GM23338 (cell line): Measurements from ENCODE around the gene LNP1. TPM values are rescaled to one million over a fixed set of nuclear protein-coding genes. Genes with fewer than 3 reads are reported as not detected.

ENCODE experiments used
- ATAC-seq: fragments of 200-7000 bp; cut with Tn5 transposase; 3 replicates; pipeline ENCODE4 v1.9.1; 2020
- DNase-seq: peaks from one replicate; pipeline ENCODE4 v3.0.0-alpha.2; 2015; ENCODE audit warnings: low spot score
- H2AFZ ChIP-seq: fragments of 200-600 bp; sonication (generic); 2 replicates; pipeline ENCODE4 v1.8.0; 2016; ENCODE audit warnings: antibody characterized with exemption, mild to moderate bottlenecking, moderate library complexity
- H3F3A ChIP-seq: fragments of 200-600 bp; sonication (generic); replicated peaks from 2 replicates; pipeline ENCODE4 v1.8.0; 2017; ENCODE audit warnings: antibody characterized with exemption, mixed run types, low read depth
- H3K27ac ChIP-seq: fragments of 200-600 bp; sonication (generic); 2 replicates; pipeline ENCODE4 v1.6.1; 2016; ENCODE audit warnings: low read depth
- H3K27me3 ChIP-seq: fragments of 200-600 bp; sonication (generic); 2 replicates; pipeline ENCODE4 v1.8.0; 2016; ENCODE audit warnings: mild to moderate bottlenecking, mixed run types, moderate library complexity; ENCODE audit not compliant: insufficient read depth
- H3K36me3 ChIP-seq: fragments of 200-600 bp; sonication (generic); 2 replicates; pipeline ENCODE4 v1.8.0; 2016; ENCODE audit warnings: mild to moderate bottlenecking; ENCODE audit not compliant: insufficient read depth
- H3K4me1 ChIP-seq: fragments of 200-600 bp; sonication (generic); 2 replicates; pipeline ENCODE4 v1.8.0; 2016; ENCODE audit warnings: mild to moderate bottlenecking, moderate library complexity; ENCODE audit not compliant: insufficient read depth
- H3K4me2 ChIP-seq: fragments of 200-600 bp; sonication (generic); 2 replicates; pipeline ENCODE4 v1.7.1; 2017; ENCODE audit warnings: mixed run types
- H3K4me3 ChIP-seq: fragments of 200-600 bp; sonication (generic); 2 replicates; pipeline ENCODE4 v1.6.1; 2016; ENCODE audit warnings: mixed run types
- H3K79me2 ChIP-seq: fragments of 200-600 bp; sonication (generic); replicated peaks from 2 replicates; pipeline ENCODE4 v1.8.0; 2017; ENCODE audit warnings: mild to moderate bottlenecking; ENCODE audit not compliant: insufficient read depth
- H3K9me2 ChIP-seq: fragments of 200-600 bp; sonication (generic); 2 replicates; pipeline ENCODE4 v1.8.0; 2017; ENCODE audit not compliant: insufficient read depth
- H4K20me1 ChIP-seq: fragments of 200-600 bp; sonication (generic); replicated peaks from 2 replicates; pipeline ENCODE4 v1.8.0; 2017; ENCODE audit warnings: mild to moderate bottlenecking; ENCODE audit not compliant: insufficient read depth
- H3K27ac Mint-ChIP-seq: 2 replicates; pipeline ENCODE4 v1.8.0; 2020; ENCODE audit warnings: inconsistent platforms, mild to moderate bottlenecking, moderate library complexity, mixed read lengths
- H3K27me3 Mint-ChIP-seq: 3 replicates; pipeline ENCODE4 v1.8.0; 2022; ENCODE audit warnings: low read depth, mild to moderate bottlenecking, moderate library complexity, mixed read lengths, inconsistent platforms; ENCODE audit not compliant: insufficient read depth, poor library complexity
- H3K36me3 Mint-ChIP-seq: 3 replicates; pipeline ENCODE4 v1.8.0; 2021; ENCODE audit warnings: low read depth, mild to moderate bottlenecking, inconsistent platforms, moderate library complexity, mixed read lengths
- H3K4me1 Mint-ChIP-seq: 3 replicates; pipeline ENCODE4 v1.8.0; 2020; ENCODE audit warnings: mild to moderate bottlenecking, inconsistent platforms, mixed read lengths
- H3K4me3 Mint-ChIP-seq: 3 replicates; pipeline ENCODE4 v1.8.0; 2021; ENCODE audit warnings: moderate library complexity, mild to moderate bottlenecking, inconsistent platforms, mixed read lengths
- H3K9me3 Mint-ChIP-seq: 3 replicates; pipeline ENCODE4 v1.8.0; 2020; ENCODE audit warnings: moderate library complexity, mild to moderate bottlenecking, inconsistent platforms, mixed read lengths
- EZH2 ChIP-seq: fragments of 200-600 bp; sonication (generic); IDR thresholded peaks from one replicate; pipeline ENCODE4 v1.8.0; 2017; ENCODE audit warnings: antibody characterized with exemption, mild to moderate bottlenecking, low read depth; ENCODE audit not compliant: unreplicated experiment
- EZH2phosphoT487 ChIP-seq: fragments of 200-600 bp; sonication (generic); IDR thresholded peaks from one replicate; pipeline ENCODE4 v1.8.1; 2018; ENCODE audit warnings: antibody characterized with exemption; ENCODE audit not compliant: unreplicated experiment
- JUNB ChIP-seq: IDR thresholded peaks from one replicate; pipeline ENCODE4 v1.6.1; 2016; ENCODE audit warnings: antibody characterized with exemption; ENCODE audit not compliant: unreplicated experiment
- NANOG ChIP-seq: IDR thresholded peaks from 2 replicates; pipeline ENCODE4 v1.6.1; 2016; ENCODE audit warnings: antibody characterized with exemption, borderline replicate concordance
- POLR2AphosphoS5 ChIP-seq: IDR thresholded peaks from 2 replicates; pipeline ENCODE4 v1.6.1; 2016; ENCODE audit warnings: antibody characterized with exemption, low read depth
- STAT1 ChIP-seq: IDR thresholded peaks from one replicate; pipeline ENCODE4 v1.6.1; 2016; ENCODE audit warnings: antibody characterized with exemption; ENCODE audit not compliant: unreplicated experiment
- ZNF114 ChIP-seq: fragments of 250-450 bp; sonication (Bioruptor Pico); IDR thresholded peaks from 2 replicates; pipeline ENCODE4 v1.5.0; 2020; ENCODE audit warnings: mild to moderate bottlenecking, moderate library complexity
- ZNF331 ChIP-seq: fragments of 250-450 bp; sonication (Bioruptor Pico); IDR thresholded peaks from 2 replicates; pipeline ENCODE4 v1.5.0; 2020; ENCODE audit warnings: low read depth, mild to moderate bottlenecking, moderate library complexity
- polyA plus RNA-seq: library from polyadenylated mRNA; unstranded; fragments of >200 nt; fragmentation: Nextera tagmentation; extraction: Ambion mirVana; gene quantifications from 2 replicates; pipeline ENCODE4 v1.2.1, GENCODE V29; 2016
- total RNA-seq: library from RNA; depleted of rRNA; stranded (reverse); fragments of >200 nt; shearing (Covaris generic); gene quantifications from 2 replicates; pipeline ENCODE4 v1.2.3, GENCODE V29; 2014
- TF ChIP-seq, protein P1 (sequence below): IDR thresholded peaks from 2 replicates; pipeline ENCODE4 v1.6.1; 2016; ENCODE audit warnings: antibody characterized with exemption
- TF ChIP-seq, protein P2 (sequence below): IDR thresholded peaks from one replicate; pipeline ENCODE4 v1.6.1; 2018; ENCODE audit warnings: antibody characterized with exemption; ENCODE audit not compliant: unreplicated experiment
- TF ChIP-seq, protein P3 (sequence below), 2 experiments: fragments of 200-600 bp in 1 of 2; sonication (generic) in 1 of 2; conservative IDR thresholded peaks; 2 replicates each; pipeline versions ENCODE4 v1.5.1 to v1.6.1; 2016 to 2017; ENCODE audit warnings: antibody characterized with exemption in 2 of 2, low read depth in 2 of 2, mild to moderate bottlenecking in 2 of 2, moderate library complexity in 1 of 2
- TF ChIP-seq, protein P4 (sequence below): fragments of 250-450 bp; sonication (Bioruptor Pico); IDR thresholded peaks from 2 replicates; pipeline ENCODE4 v1.5.0; 2020; ENCODE audit warnings: mild to moderate bottlenecking, moderate library complexity

Gene LNP1
- total and polyA plus RNA-seq, 2 experiments from 2014 or later, result 4.7 to 6.7 TPM

DNA sequence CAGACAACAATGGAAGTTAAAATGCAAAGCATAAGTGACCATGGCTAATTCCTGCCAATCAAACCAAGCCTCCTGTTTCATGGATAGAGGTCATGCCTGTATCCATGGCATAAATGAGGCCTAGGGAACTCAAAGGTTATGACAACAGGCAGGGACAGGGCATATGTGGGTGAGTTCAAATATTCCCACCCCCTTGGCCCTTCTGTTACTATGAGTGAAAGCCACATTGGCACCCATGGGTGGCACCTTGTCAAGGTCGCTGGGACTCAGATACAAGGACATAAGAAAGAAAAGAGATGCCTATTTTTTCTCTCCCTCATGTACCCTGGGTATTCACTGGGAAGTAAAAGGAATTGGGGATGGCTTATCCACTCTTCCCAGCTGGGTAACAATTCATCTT lies 65.8 kb downstream of the LNP1 start (continued):
- TF ChIP-seq, protein P1, sequence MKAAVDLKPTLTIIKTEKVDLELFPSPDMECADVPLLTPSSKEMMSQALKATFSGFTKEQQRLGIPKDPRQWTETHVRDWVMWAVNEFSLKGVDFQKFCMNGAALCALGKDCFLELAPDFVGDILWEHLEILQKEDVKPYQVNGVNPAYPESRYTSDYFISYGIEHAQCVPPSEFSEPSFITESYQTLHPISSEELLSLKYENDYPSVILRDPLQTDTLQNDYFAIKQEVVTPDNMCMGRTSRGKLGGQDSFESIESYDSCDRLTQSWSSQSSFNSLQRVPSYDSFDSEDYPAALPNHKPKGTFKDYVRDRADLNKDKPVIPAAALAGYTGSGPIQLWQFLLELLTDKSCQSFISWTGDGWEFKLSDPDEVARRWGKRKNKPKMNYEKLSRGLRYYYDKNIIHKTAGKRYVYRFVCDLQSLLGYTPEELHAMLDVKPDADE, result no peak
- TF ChIP-seq, protein P2, sequence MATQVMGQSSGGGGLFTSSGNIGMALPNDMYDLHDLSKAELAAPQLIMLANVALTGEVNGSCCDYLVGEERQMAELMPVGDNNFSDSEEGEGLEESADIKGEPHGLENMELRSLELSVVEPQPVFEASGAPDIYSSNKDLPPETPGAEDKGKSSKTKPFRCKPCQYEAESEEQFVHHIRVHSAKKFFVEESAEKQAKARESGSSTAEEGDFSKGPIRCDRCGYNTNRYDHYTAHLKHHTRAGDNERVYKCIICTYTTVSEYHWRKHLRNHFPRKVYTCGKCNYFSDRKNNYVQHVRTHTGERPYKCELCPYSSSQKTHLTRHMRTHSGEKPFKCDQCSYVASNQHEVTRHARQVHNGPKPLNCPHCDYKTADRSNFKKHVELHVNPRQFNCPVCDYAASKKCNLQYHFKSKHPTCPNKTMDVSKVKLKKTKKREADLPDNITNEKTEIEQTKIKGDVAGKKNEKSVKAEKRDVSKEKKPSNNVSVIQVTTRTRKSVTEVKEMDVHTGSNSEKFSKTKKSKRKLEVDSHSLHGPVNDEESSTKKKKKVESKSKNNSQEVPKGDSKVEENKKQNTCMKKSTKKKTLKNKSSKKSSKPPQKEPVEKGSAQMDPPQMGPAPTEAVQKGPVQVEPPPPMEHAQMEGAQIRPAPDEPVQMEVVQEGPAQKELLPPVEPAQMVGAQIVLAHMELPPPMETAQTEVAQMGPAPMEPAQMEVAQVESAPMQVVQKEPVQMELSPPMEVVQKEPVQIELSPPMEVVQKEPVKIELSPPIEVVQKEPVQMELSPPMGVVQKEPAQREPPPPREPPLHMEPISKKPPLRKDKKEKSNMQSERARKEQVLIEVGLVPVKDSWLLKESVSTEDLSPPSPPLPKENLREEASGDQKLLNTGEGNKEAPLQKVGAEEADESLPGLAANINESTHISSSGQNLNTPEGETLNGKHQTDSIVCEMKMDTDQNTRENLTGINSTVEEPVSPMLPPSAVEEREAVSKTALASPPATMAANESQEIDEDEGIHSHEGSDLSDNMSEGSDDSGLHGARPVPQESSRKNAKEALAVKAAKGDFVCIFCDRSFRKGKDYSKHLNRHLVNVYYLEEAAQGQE, result no peak
- TF ChIP-seq EZH2phosphoT487, result no peak
- TF ChIP-seq JUNB, result no peak
- no peak for TF ChIP-seq NANOG
- no peak for TF ChIP-seq EZH2
- no peak for TF ChIP-seq ZNF114 (CRISPR knock-in tag)
- no peak for TF ChIP-seq POLR2AphosphoS5

GRCh38 chr3:100468676-100469075 lies 67.3 kb downstream of the LNP1 start:
- H3K4me1 Mint-ChIP-seq, result no peaks in the 10 kb centered on the region
- peaks cover 51% of the 10 kb centered on the region for H3K9me3 Mint-ChIP-seq
- Histone ChIP-seq H3K9me2 (no peaks in the 10 kb centered on the region), H3K4me2 (no peak overlapping the region), H2AFZ (no peak overlapping the region), H3K27ac (no peak overlapping the region), H3F3A (no peaks in the 10 kb centered on the region), H3K4me1 (no peaks in the 10 kb centered on the region), H3K36me3 (peaks cover 10% of the 10 kb centered on the region; the same call in 1 of the 2 replicates), H3K79me2 (no peaks in the 10 kb centered on the region), H3K4me3 (no peak overlapping the region), H3K27me3 (no peaks in the 10 kb centered on the region), H4K20me1 (no peaks in the 10 kb centered on the region)
- H3K4me3 Mint-ChIP-seq, result no peak overlapping the region
- ATAC-seq, result no peak
- no peak overlapping the region for H3K27ac Mint-ChIP-seq
- peaks cover 33% of the 10 kb centered on the region for H3K36me3 Mint-ChIP-seq
- no peaks in the 10 kb centered on the region for H3K27me3 Mint-ChIP-seq
- no peak for DNase-seq
- TF ChIP-seq EZH2phosphoT487, result no peak
- no peak for TF ChIP-seq ZNF331 (CRISPR knock-in tag)
- TF ChIP-seq POLR2AphosphoS5, result no peak
- TF ChIP-seq STAT1, result no peak
- TF ChIP-seq EZH2, result no peak
- no peak for TF ChIP-seq ZNF114 (CRISPR knock-in tag)
- no peak for TF ChIP-seq NANOG
- TF ChIP-seq, protein P3, sequence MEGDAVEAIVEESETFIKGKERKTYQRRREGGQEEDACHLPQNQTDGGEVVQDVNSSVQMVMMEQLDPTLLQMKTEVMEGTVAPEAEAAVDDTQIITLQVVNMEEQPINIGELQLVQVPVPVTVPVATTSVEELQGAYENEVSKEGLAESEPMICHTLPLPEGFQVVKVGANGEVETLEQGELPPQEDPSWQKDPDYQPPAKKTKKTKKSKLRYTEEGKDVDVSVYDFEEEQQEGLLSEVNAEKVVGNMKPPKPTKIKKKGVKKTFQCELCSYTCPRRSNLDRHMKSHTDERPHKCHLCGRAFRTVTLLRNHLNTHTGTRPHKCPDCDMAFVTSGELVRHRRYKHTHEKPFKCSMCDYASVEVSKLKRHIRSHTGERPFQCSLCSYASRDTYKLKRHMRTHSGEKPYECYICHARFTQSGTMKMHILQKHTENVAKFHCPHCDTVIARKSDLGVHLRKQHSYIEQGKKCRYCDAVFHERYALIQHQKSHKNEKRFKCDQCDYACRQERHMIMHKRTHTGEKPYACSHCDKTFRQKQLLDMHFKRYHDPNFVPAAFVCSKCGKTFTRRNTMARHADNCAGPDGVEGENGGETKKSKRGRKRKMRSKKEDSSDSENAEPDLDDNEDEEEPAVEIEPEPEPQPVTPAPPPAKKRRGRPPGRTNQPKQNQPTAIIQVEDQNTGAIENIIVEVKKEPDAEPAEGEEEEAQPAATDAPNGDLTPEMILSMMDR (conservative IDR thresholded peaks at IDR 0.05; ENCODE audit: low read depth in 2 of 2), result no peak
- TF ChIP-seq JUNB, result no peak
- TF ChIP-seq, protein P4, sequence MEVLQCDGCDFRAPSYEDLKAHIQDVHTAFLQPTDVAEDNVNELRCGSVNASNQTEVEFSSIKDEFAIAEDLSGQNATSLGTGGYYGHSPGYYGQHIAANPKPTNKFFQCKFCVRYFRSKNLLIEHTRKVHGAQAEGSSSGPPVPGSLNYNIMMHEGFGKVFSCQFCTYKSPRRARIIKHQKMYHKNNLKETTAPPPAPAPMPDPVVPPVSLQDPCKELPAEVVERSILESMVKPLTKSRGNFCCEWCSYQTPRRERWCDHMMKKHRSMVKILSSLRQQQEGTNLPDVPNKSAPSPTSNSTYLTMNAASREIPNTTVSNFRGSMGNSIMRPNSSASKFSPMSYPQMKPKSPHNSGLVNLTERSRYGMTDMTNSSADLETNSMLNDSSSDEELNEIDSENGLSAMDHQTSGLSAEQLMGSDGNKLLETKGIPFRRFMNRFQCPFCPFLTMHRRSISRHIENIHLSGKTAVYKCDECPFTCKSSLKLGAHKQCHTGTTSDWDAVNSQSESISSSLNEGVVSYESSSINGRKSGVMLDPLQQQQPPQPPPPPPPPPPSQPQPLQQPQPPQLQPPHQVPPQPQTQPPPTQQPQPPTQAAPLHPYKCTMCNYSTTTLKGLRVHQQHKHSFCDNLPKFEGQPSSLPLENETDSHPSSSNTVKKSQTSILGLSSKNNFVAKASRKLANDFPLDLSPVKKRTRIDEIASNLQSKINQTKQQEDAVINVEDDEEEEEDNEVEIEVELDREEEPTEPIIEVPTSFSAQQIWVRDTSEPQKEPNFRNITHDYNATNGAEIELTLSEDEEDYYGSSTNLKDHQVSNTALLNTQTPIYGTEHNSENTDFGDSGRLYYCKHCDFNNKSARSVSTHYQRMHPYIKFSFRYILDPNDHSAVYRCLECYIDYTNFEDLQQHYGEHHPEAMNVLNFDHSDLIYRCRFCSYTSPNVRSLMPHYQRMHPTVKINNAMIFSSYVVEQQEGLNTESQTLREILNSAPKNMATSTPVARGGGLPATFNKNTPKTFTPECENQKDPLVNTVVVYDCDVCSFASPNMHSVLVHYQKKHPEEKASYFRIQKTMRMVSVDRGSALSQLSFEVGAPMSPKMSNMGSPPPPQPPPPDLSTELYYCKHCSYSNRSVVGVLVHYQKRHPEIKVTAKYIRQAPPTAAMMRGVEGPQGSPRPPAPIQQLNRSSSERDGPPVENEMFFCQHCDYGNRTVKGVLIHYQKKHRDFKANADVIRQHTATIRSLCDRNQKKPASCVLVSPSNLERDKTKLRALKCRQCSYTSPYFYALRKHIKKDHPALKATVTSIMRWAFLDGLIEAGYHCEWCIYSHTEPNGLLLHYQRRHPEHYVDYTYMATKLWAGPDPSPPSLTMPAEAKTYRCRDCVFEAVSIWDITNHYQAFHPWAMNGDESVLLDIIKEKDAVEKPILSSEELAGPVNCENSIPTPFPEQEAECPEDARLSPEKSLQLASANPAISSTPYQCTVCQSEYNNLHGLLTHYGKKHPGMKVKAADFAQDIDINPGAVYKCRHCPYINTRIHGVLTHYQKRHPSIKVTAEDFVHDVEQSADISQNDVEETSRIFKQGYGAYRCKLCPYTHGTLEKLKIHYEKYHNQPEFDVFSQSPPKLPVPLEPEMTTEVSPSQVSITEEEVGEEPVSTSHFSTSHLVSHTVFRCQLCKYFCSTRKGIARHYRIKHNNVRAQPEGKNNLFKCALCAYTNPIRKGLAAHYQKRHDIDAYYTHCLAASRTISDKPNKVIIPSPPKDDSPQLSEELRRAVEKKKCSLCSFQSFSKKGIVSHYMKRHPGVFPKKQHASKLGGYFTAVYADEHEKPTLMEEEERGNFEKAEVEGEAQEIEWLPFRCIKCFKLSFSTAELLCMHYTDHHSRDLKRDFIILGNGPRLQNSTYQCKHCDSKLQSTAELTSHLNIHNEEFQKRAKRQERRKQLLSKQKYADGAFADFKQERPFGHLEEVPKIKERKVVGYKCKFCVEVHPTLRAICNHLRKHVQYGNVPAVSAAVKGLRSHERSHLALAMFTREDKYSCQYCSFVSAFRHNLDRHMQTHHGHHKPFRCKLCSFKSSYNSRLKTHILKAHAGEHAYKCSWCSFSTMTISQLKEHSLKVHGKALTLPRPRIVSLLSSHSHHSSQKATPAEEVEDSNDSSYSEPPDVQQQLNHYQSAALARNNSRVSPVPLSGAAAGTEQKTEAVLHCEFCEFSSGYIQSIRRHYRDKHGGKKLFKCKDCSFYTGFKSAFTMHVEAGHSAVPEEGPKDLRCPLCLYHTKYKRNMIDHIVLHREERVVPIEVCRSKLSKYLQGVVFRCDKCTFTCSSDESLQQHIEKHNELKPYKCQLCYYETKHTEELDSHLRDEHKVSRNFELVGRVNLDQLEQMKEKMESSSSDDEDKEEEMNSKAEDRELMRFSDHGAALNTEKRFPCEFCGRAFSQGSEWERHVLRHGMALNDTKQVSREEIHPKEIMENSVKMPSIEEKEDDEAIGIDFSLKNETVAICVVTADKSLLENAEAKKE (CRISPR knock-in tag), result no peak
